Mammary epithelial cell (primary cell): ENCODE measurements around the gene IRGQ.

ENCODE experiments used
- EZH2 ChIP-seq: IDR thresholded peaks from 2 replicates; pipeline ENCODE4 v1.6.1; 2012; ENCODE audit warnings: low read length, inconsistent platforms, borderline replicate concordance
- TF ChIP-seq, protein P1 (sequence below), 2 donors: IDR thresholded peaks in 1 of 2; conservative IDR thresholded peaks in 1 of 2; 2 replicates each; pipeline ENCODE4 v1.5.1; 2011 to 2012; ENCODE audit warnings: inconsistent platforms in 2 of 2, low read length in 2 of 2, mild to moderate bottlenecking in 2 of 2, control low read depth in 1 of 2, low read depth in 1 of 2; ENCODE audit not compliant: insufficient read depth in 1 of 2; ENCODE audit errors: extremely low read depth in 1 of 2

- TF ChIP-seq, protein P1, sequence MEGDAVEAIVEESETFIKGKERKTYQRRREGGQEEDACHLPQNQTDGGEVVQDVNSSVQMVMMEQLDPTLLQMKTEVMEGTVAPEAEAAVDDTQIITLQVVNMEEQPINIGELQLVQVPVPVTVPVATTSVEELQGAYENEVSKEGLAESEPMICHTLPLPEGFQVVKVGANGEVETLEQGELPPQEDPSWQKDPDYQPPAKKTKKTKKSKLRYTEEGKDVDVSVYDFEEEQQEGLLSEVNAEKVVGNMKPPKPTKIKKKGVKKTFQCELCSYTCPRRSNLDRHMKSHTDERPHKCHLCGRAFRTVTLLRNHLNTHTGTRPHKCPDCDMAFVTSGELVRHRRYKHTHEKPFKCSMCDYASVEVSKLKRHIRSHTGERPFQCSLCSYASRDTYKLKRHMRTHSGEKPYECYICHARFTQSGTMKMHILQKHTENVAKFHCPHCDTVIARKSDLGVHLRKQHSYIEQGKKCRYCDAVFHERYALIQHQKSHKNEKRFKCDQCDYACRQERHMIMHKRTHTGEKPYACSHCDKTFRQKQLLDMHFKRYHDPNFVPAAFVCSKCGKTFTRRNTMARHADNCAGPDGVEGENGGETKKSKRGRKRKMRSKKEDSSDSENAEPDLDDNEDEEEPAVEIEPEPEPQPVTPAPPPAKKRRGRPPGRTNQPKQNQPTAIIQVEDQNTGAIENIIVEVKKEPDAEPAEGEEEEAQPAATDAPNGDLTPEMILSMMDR (conservative IDR thresholded peaks at IDR 0.05 in 1 of 2, IDR thresholded peaks at IDR 0.05 in 1 of 2; ENCODE audit: extremely low read depth in 1 of 2, insufficient read depth in 1 of 2, low read depth in 1 of 2, low read length in 2 of 2) = no peak
- no peak for TF ChIP-seq EZH2
These were observed 30.9 kb upstream of the IRGQ start for GRCh38 chr19:43626838-43627237.
